SK-N-SH treated with all-trans-retinoic acid at 6 μM for 48 hours (cell line): ENCODE results near the gene PROZ.

Source experiments
- ESRRG ChIP-seq: fragments of 250-450 bp; sonication (Bioruptor Pico); IDR thresholded peaks from 2 replicates; pipeline ENCODE4 v1.6.1; 2021; ENCODE audit warnings: mild to moderate bottlenecking
- PATZ1 ChIP-seq: fragments of 250-450 bp; sonication (Bioruptor Pico); IDR thresholded peaks from 2 replicates; pipeline ENCODE4 v1.8.0; 2020; ENCODE audit warnings: mild to moderate bottlenecking, moderate library complexity, borderline replicate concordance
- POU6F1 ChIP-seq: fragments of 250-450 bp; sonication (Bioruptor Pico); IDR thresholded peaks from 2 replicates; pipeline ENCODE4 v1.8.0; 2021; ENCODE audit warnings: low read depth, mild to moderate bottlenecking, moderate library complexity, borderline replicate concordance
- PPARA ChIP-seq: fragments of 250-450 bp; sonication (Bioruptor Pico); IDR thresholded peaks from 2 replicates; pipeline ENCODE4 v1.5.0; 2020; ENCODE audit warnings: mild to moderate bottlenecking, borderline replicate concordance
- RARB ChIP-seq: fragments of 250-450 bp; sonication (Bioruptor Pico); IDR thresholded peaks from 2 replicates; pipeline ENCODE4 v1.8.0; 2021; ENCODE audit warnings: mild to moderate bottlenecking, moderate library complexity
- TOX ChIP-seq: fragments of 250-450 bp; sonication (Bioruptor Pico); IDR thresholded peaks from 2 replicates; pipeline ENCODE4 v1.8.0; 2021; ENCODE audit warnings: mild to moderate bottlenecking, moderate library complexity, borderline replicate concordance
- ZC3H10 ChIP-seq: fragments of 250-450 bp; sonication (Bioruptor Pico); IDR thresholded peaks from 2 replicates; pipeline ENCODE4 v1.5.1; 2021; ENCODE audit warnings: mild to moderate bottlenecking, moderate library complexity

- TF ChIP-seq PPARA (no peak), POU6F1 (CRISPR knock-in tag) (no peak), PATZ1 (no peak), ESRRG (no peak), TOX (CRISPR knock-in tag) (no peak), RARB (no peak), ZC3H10 (CRISPR knock-in tag) (no peak)
These were observed 2.5 kb downstream of the PROZ start for GRCh38 chr13:113160983-113161382.
